Measurements from ENCODE around the gene GDF10. TPM values are rescaled to one million over a fixed set of nuclear protein-coding genes. Genes with fewer than 3 reads are reported as not detected.

GDF10 gene
- polyA plus RNA-seq, 1 donor from 2014 or later, result 0.66 TPM

DNA sequence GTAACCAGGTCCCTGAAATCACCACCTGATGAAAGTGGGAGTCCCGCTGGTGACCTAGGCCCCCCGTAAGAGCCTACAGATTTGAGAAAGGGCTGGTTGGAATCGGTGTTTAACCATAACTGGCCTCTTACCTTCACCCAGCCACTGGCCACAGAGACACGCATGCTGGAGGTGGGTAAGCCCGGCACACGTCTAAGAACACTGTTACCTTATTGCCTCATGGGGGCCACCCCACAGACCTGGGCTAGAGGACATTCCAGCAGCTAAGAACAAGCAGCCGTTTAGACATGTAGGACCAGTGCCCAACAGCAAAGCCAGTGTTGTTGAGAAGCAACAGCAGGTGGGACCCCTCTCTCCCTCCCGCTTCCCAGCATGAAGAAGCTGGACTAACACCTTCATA lies 19.8 kb downstream of the GDF10 start:
- Histone ChIP-seq H3K9me2 (ENCODE audit: insufficient read depth, low read length) (no peaks in the 10 kb centered on the region), H3K27ac (ENCODE audit: low read length) (no peak overlapping the region), H3K27me3 (ENCODE audit: insufficient read depth, low read depth, low read length) (no peaks in the 10 kb centered on the region)

DNA sequence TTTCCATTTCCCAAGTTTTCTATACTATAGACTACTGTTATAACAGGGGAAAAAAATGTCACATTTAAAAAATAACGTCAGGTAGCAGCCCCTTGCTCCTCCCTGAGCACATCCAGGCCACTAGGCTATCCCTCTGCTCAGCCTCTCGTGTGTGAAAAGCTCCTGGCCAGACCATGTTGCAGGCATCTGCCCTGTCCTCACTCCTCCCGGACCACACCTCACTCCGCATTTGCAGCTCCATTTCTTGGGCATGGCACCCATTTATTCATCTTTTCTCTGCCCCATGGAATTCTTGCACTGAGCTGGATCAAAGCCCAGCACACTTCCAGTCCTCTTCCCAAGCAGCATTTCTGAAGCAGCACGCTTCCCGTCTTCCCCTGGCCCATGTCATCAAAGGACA lies 20.8 kb downstream of the GDF10 start:
- TF ChIP-seq EP300 (conservative IDR thresholded peaks at IDR 0.05; ENCODE audit: poor library complexity, severe bottlenecking) (no peak), EZH2 (IDR thresholded peaks at IDR 0.05; ENCODE audit: borderline replicate concordance, insufficient read depth, low read length, poor library complexity, severe bottlenecking) (no peak), SMC3 (conservative IDR thresholded peaks at IDR 0.05; ENCODE audit: poor library complexity) (no peak), TAF1 (IDR thresholded peaks at IDR 0.05; ENCODE audit: low read depth) (no peak), RAD21 (conservative IDR thresholded peaks at IDR 0.05) (no peak), POLR2AphosphoS5 (IDR thresholded peaks at IDR 0.05) (no peak), MXI1 (conservative IDR thresholded peaks at IDR 0.05; ENCODE audit: poor library complexity, severe bottlenecking) (no peak)
- TF ChIP-seq, protein P1, sequence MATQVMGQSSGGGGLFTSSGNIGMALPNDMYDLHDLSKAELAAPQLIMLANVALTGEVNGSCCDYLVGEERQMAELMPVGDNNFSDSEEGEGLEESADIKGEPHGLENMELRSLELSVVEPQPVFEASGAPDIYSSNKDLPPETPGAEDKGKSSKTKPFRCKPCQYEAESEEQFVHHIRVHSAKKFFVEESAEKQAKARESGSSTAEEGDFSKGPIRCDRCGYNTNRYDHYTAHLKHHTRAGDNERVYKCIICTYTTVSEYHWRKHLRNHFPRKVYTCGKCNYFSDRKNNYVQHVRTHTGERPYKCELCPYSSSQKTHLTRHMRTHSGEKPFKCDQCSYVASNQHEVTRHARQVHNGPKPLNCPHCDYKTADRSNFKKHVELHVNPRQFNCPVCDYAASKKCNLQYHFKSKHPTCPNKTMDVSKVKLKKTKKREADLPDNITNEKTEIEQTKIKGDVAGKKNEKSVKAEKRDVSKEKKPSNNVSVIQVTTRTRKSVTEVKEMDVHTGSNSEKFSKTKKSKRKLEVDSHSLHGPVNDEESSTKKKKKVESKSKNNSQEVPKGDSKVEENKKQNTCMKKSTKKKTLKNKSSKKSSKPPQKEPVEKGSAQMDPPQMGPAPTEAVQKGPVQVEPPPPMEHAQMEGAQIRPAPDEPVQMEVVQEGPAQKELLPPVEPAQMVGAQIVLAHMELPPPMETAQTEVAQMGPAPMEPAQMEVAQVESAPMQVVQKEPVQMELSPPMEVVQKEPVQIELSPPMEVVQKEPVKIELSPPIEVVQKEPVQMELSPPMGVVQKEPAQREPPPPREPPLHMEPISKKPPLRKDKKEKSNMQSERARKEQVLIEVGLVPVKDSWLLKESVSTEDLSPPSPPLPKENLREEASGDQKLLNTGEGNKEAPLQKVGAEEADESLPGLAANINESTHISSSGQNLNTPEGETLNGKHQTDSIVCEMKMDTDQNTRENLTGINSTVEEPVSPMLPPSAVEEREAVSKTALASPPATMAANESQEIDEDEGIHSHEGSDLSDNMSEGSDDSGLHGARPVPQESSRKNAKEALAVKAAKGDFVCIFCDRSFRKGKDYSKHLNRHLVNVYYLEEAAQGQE (IDR thresholded peaks at IDR 0.05; ENCODE audit: borderline replicate concordance), result no peak
- TF ChIP-seq, protein P2, sequence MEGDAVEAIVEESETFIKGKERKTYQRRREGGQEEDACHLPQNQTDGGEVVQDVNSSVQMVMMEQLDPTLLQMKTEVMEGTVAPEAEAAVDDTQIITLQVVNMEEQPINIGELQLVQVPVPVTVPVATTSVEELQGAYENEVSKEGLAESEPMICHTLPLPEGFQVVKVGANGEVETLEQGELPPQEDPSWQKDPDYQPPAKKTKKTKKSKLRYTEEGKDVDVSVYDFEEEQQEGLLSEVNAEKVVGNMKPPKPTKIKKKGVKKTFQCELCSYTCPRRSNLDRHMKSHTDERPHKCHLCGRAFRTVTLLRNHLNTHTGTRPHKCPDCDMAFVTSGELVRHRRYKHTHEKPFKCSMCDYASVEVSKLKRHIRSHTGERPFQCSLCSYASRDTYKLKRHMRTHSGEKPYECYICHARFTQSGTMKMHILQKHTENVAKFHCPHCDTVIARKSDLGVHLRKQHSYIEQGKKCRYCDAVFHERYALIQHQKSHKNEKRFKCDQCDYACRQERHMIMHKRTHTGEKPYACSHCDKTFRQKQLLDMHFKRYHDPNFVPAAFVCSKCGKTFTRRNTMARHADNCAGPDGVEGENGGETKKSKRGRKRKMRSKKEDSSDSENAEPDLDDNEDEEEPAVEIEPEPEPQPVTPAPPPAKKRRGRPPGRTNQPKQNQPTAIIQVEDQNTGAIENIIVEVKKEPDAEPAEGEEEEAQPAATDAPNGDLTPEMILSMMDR (IDR thresholded peaks at IDR 0.05; ENCODE audit: poor library complexity, severe bottlenecking), result no peak

More for the DNA sequence above, 19.8 kb downstream of the GDF10 start:
- Histone ChIP-seq H3K36me3 (ENCODE audit: insufficient read depth, low read length) (no peaks in the 10 kb centered on the region), H3K79me2 (replicated peaks; ENCODE audit: insufficient read depth, low read length) (no peaks in the 10 kb centered on the region), H3K4me2 (ENCODE audit: low read length) (no peak overlapping the region), H3F3A (ENCODE audit: insufficient read depth, low read length, poor library complexity, severe bottlenecking) (no peaks in the 10 kb centered on the region), H3K9me3 (ENCODE audit: low read length) (no peaks in the 10 kb centered on the region), H2AFZ (ENCODE audit: low read depth, low read length) (no peak overlapping the region), H3K4me3 (ENCODE audit: low read length) (no peak overlapping the region), H4K20me1 (ENCODE audit: insufficient read depth) (no peaks in the 10 kb centered on the region), H3K9ac (ENCODE audit: low read length) (no peak overlapping the region)
- TF ChIP-seq RAD21 (conservative IDR thresholded peaks at IDR 0.05) (no peak), SMC3 (conservative IDR thresholded peaks at IDR 0.05; ENCODE audit: poor library complexity) (no peak), TAF1 (IDR thresholded peaks at IDR 0.05; ENCODE audit: low read depth) (no peak), POLR2AphosphoS5 (IDR thresholded peaks at IDR 0.05) (no peak), EP300 (conservative IDR thresholded peaks at IDR 0.05; ENCODE audit: poor library complexity, severe bottlenecking) (no peak), EZH2 (IDR thresholded peaks at IDR 0.05; ENCODE audit: borderline replicate concordance, insufficient read depth, low read length, poor library complexity, severe bottlenecking) (no peak), MXI1 (conservative IDR thresholded peaks at IDR 0.05; ENCODE audit: poor library complexity, severe bottlenecking) (no peak)
- TF ChIP-seq, protein P2 (IDR thresholded peaks at IDR 0.05; ENCODE audit: poor library complexity, severe bottlenecking), result no peak
- TF ChIP-seq, protein P1 (IDR thresholded peaks at IDR 0.05; ENCODE audit: borderline replicate concordance), result no peak

More for the DNA sequence above, 20.8 kb downstream of the GDF10 start:
- no peaks in the 10 kb centered on the region for H3K79me2 ChIP-seq (replicated peaks; ENCODE audit: insufficient read depth, low read length)
- H3K27me3 ChIP-seq (ENCODE audit: insufficient read depth, low read depth, low read length), result no peaks in the 10 kb centered on the region
- H3K9me2 ChIP-seq (ENCODE audit: insufficient read depth, low read length), result no peaks in the 10 kb centered on the region
- no peak overlapping the region for H3K4me2 ChIP-seq (ENCODE audit: low read length)
- no peaks in the 10 kb centered on the region for H3F3A ChIP-seq (ENCODE audit: insufficient read depth, low read length, poor library complexity, severe bottlenecking)
- no peaks in the 10 kb centered on the region for H3K36me3 ChIP-seq (ENCODE audit: insufficient read depth, low read length)
- no peak overlapping the region for H2AFZ ChIP-seq (ENCODE audit: low read depth, low read length)
- H4K20me1 ChIP-seq (ENCODE audit: insufficient read depth), result no peaks in the 10 kb centered on the region
- no peak overlapping the region for H3K9ac ChIP-seq (ENCODE audit: low read length)
- no peak overlapping the region for H3K4me3 ChIP-seq (ENCODE audit: low read length)
- H3K27ac ChIP-seq (ENCODE audit: low read length), result no peak overlapping the region
- H3K9me3 ChIP-seq (ENCODE audit: low read length), result no peaks in the 10 kb centered on the region

Data from neural cell (in vitro differentiated cells).